NOMO-1 (cell line): Measurements from ENCODE around the gene PLD6.

ENCODE experiments used
- DNase-seq, 2 experiments: peaks; one replicate each; lab custom pipeline; 2025; ENCODE audit not compliant: unreplicated experiment in 2 of 2; lab: John Stamatoyannopoulos, UW

Gene PLD6

DNA sequence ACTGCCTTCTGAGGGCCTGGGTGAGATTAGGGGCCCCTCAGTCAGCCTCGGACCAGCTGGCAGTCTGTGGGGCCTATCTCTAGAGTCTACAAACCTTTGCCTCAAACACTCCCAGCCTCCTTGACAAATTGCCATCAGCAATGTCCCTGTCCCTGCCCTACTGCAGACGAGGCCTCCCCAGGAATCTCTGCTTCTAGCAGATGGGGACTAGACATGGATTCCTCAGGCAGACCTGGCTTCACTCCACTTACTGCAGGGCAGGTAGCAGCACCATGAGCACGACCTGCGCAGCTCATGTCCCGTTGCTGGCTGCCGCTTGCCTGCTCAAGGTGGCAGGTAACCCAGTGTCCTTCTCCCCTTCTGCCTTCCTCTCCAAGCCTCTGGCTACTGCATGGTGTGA, 49.1 kb downstream of the PLD6 start:
- DNase-seq = no peak

DNA sequence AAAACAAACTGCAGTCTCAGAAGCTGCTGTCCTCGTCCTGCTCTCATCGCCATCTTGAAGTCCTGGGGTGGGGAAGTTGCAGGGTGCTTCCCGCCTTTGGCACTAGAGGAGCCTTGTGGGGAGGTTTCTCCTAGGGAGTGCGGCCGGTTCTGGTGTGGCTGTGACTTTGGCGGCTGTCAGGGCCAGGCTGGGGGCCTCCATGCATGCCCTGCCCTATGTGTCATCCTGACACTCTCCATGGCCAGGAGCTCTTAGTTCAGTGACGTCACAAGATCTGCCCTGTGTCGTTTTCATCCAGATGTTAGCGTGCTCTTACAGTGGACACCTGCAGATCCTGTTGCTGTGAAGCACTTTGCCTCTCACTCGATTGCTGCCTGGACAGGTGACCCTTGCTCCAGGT, 49.6 kb downstream of the PLD6 start:
- no peak for DNase-seq

DNA sequence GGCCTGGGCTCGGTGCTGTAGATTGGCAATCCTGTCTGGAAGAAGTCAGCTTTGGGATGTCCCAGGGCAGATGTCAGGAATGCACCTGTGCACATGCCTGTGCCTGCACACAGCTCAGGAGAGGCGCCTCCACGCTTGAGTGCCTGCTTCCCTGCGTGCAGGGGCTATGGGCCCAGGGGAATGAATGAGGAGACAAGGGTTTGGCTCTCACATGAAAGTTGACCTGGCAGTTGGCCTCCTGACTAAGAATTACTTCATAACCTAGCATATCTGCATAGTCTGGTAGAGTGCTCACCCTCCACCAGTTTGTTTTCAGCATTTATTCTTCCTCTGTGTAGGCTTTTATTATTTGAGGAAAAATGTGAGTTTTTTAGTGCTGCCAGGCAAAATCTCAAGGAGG, 50.0 kb downstream of the PLD6 start:
- DNase-seq = no peak

DNA sequence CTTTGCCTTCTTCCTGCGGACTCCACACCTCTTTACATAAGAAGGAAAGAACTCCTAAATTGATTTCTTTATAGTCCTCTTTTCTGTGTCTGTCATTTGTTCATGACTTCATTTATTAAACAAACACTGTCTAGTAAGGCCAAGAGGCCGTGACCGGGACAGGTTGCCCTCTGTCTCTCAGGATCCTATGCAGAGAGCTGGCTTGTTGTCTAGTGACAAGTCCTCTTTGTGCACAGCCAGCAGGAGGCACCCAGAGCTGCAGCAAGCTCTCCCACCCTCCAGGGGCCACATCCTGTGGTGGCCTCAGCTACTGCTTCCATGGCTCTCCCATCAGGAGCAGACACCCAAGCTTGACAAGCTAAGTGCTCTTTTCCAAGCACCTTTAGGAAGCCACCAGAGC, 50.6 kb downstream of the PLD6 start:
- no peak for DNase-seq

DNA sequence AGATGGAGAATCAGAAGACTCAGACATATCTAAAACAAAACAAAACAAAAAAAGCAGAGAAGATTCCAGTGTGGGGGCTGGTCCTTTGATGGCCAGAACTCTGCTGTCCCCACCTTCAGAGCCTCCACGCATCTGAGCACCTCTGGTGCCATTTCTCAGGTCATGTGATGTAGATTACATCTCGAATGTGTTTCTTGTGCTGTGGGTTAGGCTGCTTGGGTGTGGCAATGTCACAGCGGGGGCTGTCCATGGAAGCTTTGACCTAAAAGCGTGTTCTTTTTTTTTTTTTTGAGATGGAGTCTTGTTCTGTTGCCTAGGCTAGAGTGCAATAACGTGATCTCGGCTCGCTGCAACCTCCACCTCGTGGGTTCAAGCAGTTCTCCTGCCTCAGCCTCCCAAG, 51.2 kb downstream of the PLD6 start:
- DNase-seq = no peak

DNA sequence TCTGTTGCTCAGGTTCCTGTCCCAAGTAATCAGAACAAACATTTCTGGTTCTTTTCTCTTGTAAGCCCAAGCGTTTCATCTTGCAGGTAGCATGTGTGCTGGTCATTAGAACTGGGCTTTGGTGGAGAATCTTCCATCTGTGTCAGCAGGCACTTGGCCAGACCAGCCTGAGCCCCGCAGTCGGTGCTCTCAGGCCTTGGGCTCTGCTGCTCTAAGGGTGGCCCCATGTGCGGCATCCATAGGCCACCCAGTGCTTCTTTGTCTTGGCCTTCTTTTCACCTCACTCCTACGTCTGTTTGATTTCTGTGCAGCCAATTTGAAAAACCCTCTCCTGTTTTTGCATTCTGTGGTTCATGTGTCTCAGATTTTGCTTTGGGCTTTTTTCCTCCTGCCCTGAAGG, 51.6 kb downstream of the PLD6 start:
- DNase-seq = no peak

DNA sequence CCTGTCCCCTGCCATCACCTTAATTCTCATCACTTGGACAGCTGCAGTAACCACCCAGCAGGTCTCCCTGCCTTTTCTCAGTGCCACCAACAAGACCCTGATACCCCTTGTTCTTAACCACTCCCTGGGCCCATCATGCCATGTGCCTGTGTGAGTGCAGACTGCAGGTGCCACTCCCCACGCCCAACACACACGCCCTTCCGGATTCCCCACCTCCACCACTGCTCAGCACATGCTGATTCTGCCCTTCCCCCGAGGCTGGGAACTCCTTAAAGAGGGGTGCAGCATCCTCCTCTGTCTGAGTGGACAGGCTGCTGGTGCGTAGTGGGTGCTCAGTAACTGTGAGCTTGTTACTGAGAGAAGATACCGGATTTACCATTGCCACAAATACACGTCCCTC, 52.4 kb downstream of the PLD6 start:
- no peak for DNase-seq

DNA sequence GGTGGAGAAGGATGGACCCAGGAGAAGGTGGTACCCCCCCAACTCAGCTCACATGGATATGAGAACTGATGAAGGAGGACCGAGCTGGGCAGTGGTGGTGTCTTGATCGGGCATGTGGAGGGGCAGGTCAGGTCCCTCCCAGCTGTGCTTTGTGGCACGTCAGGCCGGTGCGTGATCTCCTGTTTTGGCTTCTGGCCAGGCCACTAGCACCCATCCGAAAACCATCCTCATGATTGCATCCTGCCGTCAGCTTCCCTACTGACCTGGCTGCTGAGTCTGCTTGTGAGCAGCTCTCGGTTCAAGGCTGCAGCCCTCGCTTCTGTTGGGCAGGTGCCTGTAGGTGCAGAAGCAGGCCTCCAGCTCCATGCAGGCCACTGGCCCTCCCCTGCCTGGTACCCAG, 53.1 kb downstream of the PLD6 start:
- DNase-seq = no peak

DNA sequence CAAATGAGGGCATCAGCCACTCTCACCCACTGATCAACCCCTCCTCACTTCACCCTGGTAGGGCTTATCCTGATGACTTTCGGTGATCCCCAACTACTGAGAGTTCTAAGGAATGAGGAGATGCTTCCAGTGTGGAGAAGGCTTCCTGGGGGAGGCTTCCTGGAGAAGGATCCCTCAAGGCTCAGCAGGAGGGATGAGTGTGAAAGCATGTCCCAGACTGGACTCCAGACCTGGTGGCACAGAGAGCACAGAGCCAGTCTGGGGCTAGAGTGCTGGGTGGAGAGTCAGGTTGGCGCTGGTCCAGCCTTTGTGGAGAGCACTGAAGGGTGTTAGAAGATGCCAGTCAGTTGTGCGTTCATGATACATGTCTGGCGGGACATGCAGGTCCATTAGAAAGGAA, 53.7 kb downstream of the PLD6 start:
- no peak for DNase-seq

DNA sequence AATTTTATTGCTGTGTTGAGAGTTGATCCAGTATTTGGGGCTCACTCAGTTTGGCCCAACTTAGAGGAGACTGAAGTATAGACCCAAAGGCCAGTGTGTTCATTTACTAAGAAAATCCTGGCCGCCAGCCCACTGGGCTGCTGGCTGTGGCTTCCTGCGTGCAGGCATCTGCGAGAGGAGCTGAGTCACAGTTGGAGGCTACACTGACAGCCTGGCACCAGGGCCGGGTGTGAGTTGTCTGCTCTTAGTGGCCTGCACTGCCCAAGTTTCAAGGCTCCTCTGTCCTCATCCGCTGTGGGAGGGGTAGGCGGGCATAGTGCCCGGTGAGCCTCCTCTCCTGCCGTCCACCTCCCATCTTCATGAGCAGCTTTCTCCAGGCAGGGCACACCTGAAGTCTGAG, 54.2 kb downstream of the PLD6 start:
- no peak for DNase-seq

DNA sequence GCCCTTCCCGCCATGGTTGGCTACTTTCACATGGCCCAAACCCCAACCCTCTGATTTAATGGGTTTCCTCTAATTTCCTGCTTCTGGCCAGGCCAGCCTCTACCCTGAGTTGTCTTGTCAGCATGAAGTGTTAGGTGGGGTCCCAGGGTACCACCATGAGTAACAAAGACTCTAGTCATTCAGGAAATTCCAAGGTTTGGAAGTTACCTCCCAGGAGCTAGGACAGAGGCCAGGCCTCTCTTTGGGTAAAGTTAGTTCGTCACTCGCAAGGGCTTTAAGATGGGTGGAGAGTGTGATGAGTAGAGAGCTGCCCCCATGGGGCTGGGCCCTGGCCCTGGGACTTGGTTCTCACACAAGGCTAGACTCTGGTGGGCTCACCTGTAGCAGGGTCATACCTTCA, 54.6 kb downstream of the PLD6 start:
- no peak for DNase-seq

DNA sequence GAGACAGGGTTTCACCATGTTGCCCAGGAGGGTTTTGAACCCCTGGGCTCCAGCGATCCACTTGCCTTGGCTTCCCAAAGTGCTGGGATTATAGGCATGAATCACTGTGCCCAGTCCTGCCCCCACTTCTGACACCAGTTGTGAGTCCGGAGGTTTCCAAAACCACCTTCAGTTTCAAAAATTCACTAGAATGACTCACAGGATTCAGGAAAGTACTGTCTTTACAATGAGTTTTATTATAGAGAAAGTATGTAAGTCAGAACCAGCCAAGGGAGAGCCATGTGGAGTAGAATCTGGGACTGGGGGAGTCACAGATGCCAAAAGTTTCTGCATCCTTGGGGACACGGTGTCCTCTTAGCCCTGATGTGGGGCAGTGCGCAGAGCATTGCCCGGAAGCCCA, 55.1 kb downstream of the PLD6 start:
- no peak for DNase-seq
